HG03025 (cell line): ENCODE results near the gene KNDC1.
"Not testable (repeated sequence)": the region's sequence is repeated elsewhere in the genome, so short reads cannot be mapped to it uniquely, and the experiment has no call there.

Experiments
- ATAC-seq: cut with Tn5 transposase; IDR thresholded peaks from one replicate; pipeline ENCODE4 v1.9.1; 2021; ENCODE audit warnings: mild to moderate bottlenecking, moderate library complexity; ENCODE audit not compliant: unreplicated experiment, low FRiP score

The KNDC1 gene

GRCh38 chr10:133141144-133141957 lies 18.7 kb upstream of the KNDC1 start:
- ATAC-seq: no peak

- ATAC-seq: no peak
Measured at GRCh38 chr10:133141958-133142340, 18.1 kb upstream of the KNDC1 start.

DNA sequence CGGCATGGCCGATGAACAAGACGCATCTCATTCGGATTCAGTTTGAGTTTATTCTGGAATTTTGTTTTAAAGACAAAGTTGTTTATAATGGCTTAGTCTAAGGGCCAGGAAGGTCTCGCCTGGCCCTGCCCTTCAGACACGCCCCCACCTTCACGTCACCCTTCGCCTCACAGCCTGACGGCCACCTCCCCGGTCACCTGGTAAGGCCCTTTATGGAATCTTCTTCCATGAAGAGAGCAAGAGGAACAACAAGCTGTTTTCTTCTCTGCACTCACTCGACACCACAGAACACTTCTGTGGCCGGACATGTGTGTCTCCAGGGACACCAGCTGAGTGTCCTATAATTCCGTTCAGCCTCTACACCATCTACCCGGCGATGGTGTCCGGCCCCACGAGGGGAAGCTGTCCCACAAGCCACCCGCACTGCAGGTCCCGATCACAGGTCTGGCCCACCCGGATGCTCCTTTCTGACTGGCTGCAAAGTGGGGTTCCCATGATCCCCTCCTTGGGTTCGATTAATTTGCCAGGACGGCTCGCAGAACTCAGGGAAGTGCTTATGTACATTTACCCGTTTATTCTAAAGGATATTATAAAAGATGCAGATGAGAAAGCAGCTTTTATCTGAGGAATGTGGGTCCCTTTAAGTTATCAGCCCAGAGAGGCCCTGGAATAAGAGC lies 17.4 kb upstream of the KNDC1 start:
- ATAC-seq: no peak

DNA sequence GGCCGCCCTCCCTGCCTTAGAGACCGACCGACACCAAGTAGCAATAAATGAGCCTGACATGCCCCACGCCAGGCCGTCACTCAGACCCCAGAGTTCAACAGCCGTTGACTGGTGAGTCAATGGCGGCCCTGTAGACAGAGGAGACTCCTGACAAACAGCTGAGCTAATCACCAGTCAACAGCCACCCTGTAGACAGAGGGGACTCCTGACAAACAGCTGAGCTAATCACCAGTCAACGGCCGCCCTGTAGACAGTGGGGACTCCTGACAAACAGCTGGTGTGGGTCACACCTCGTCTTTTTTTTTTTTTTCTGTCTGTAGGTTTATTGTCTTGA lies 16.9 kb upstream of the KNDC1 start:
- ATAC-seq: no peak

DNA sequence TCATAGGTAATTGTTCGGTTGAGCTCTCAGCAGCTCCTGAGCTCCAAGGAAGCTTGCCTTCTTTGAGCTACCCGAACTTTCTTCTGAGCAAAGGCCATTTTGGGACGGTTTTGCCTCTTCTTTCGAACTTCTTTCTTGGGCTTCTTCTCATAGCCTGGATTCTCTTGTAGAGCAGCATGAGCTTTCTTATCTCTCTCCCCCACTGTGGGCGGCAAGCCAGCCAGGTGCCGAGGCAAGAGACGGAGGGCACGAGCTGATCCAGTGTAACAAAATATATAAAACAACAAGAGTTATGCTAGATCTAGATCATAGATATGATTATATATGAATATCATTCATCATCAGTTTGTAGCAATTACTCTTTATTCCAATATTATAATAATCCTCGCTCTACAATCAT lies 16.5 kb upstream of the KNDC1 start:
- no peak for ATAC-seq

DNA sequence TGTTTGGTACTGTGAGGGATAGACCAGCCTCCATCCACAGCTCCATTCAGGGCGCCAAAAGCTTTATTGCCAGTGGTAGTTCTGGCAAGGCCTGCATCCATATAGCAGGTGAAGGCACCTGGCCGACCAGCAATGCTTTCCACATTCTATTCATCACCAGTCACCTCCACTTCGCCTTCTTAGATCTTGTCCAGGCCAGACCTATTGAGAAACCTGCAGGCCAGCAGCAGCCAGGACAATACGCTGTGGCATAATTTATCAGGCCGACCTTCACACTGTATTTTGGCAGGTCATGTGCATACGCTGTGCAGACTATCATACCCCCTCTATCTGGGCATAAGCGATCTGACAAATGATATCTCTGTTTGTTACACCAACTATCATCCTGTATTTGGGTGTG lies 15.2 kb upstream of the KNDC1 start:
- ATAC-seq: no peak

- ATAC-seq: no peak
Measured at GRCh38 chr10:133150226-133150625, 9.8 kb upstream of the KNDC1 start.

- ATAC-seq: no peak
Measured at GRCh38 chr10:133150656-133151055, 9.4 kb upstream of the KNDC1 start.

GRCh38 chr10:133151071-133151470 lies 8.9 kb upstream of the KNDC1 start:
- not testable (repeated sequence) for ATAC-seq

- ATAC-seq: no peak
Measured at GRCh38 chr10:133151543-133151972, 8.5 kb upstream of the KNDC1 start.

GRCh38 chr10:133154411-133154810 lies 5.6 kb upstream of the KNDC1 start:
- ATAC-seq: no peak

GRCh38 chr10:133154996-133155778 lies 4.8 kb upstream of the KNDC1 start:
- no peak for ATAC-seq

- no peak for ATAC-seq
Measured at GRCh38 chr10:133156674-133157579, 3.1 kb upstream of the KNDC1 start.

- ATAC-seq: no peak
Measured at GRCh38 chr10:133157662-133158436, 2.2 kb upstream of the KNDC1 start.

DNA sequence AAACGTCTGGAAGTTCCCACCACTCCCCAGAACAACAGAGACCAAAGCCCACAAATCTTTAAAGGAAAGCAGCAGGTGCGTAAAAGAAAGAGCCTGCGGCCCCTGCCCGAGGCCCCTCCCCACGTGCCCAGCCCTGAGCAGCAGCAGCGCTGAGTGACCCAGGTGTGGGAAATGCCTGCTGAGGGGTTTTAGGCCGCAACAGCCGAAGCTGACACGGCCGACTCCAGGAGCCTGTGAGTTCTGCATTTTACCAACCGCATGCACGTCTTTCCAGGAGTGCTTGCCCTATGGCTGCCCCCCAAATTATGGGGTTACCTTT lies 1.6 kb upstream of the KNDC1 start:
- ATAC-seq: no peak

DNA sequence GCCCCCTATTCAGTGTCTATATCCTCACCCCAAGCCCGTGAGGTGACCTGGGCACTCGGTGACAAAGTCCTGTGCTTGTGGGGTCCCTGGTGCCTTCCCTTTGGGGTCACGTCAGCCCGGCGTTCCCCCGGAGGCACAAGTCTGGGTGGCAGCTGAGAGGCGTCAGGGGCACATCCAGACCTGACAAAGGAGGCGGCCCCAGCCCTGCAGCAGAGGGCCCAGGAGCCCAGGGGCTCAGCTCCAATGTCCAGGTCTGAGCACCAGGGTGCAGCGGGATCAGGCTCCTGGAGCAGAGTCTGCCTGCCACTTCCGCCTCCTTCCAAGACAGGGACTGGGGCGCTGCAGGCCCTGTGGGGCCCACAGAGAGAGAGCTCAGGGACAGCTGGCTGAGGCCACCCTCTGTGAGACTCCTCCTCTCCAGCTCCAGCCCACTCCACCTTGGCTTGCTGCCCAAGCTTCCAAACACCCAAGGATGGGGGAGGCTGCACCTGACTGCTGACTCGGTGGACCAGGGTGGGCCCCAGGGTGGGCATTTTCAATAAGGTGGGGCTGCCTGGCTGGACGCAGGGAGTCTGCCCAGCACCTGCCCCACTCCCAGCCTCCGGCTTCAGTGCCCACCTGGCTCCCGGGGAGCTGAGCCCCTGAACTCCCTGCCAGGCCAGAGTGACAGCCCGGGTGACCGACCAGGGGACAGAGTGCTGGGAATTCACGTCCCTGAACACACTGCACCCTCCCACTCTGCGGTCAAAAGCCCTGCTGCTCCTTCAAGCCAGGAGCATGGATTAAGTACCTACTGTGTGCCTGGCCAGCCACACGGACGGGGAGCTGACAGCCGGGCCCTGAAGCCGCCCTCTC lies 1.0 kb upstream of the KNDC1 start:
- ATAC-seq: no peak

DNA sequence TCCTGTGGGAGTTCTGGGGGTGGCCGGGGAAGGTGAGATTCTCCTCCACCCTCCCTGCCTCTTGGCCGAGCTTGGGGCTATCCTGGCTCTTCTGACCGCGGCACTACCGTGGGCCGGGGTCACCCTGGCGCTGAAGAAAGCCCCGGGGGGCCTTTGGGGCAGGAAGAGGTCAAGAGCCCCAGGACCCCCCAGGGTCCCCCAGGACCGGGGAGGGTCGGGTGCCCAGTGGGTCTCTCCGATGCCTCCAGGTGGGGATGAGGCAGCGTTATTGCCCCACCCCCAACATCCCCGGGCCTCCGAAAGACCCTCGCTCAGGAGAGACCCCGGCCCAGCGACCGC lies 439 bp upstream of the KNDC1 start:
- ATAC-seq: no peak

- no peak for ATAC-seq
Measured at GRCh38 chr10:133160826-133161471, 930 bp downstream of the KNDC1 start.
